Cardiac muscle cell (in vitro differentiated cells and primary cell): ENCODE measurements around the gene DICER1. TPM values are rescaled to one million over a fixed set of nuclear protein-coding genes. Genes with fewer than 3 reads are reported as not detected.

Experiments used
- DNase-seq, 2 donors: peaks; one replicate each; pipeline versions ENCODE4 v3.0.0 to v3.0.0-alpha.2; 2010 to 2017; ENCODE audit warnings: low read depth in 1 of 2, low spot score in 1 of 2
- H3K27ac ChIP-seq: fragments of 200-600 bp; sonication (generic); 2 replicates; pipeline ENCODE4 v1.5.1; 2016
- H3K27me3 ChIP-seq: fragments of 200-600 bp; sonication (generic); 2 replicates; pipeline ENCODE4 v1.6.0; 2016; ENCODE audit warnings: control low read depth
- H3K36me3 ChIP-seq: fragments of 200-600 bp; sonication (generic); 2 replicates; pipeline ENCODE4 v1.5.1; 2016; ENCODE audit warnings: control low read depth
- H3K4me1 ChIP-seq: fragments of 200-600 bp; sonication (generic); 2 replicates; pipeline ENCODE4 v1.8.1; 2017; ENCODE audit warnings: low read depth, mild to moderate bottlenecking, mixed run types
- H3K4me3 ChIP-seq: fragments of 200-600 bp; sonication (generic); 2 replicates; pipeline ENCODE4 v1.5.1; 2016; ENCODE audit warnings: mild to moderate bottlenecking
- H3K9me3 ChIP-seq: fragments of 200-600 bp; sonication (generic); 2 replicates; pipeline ENCODE4 v1.5.1; 2017; ENCODE audit warnings: low read depth, mild to moderate bottlenecking, control low read depth
- polyA plus RNA-seq: library from polyadenylated mRNA; unstranded; fragments of >200 nt; fragmentation: Nextera tagmentation; extraction: Ambion mirVana; gene quantifications from 2 replicates; pipeline ENCODE4 v1.2.1, GENCODE V29; 2016
- total RNA-seq: library from RNA; depleted of rRNA; stranded (reverse); fragments of >200 nt; gene quantifications from 2 replicates; pipeline ENCODE4 v1.2.3, GENCODE V29; 2016
- TF ChIP-seq, protein P1 (sequence below): IDR thresholded peaks from 2 replicates; pipeline ENCODE4 v1.5.1; 2012; ENCODE audit warnings: low read depth, mild to moderate bottlenecking, low read length

Gene DICER1
- total and polyA plus RNA-seq, 2 experiments from 2014 or later = 14.6 to 69.8 TPM

DNA sequence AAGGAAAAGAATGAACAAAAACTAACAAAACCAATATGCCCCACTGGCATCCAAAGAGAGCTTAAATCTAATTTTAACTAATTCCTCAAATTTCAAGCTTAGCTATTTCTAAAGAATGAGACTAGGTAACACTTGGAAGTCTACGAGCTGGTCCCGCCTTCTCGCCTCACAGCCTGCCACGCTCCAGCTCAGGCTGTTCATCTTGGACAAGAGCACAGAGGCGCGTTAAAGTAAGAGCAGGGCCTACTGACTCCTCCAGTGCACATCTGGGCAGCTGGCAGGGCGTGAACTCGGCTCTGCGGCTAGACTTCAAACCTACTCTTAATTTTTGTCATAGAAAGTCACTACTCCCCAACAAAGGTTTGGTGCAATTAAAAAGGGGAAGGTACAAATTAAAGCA, 64.6 kb downstream of the DICER1 start:
- Histone ChIP-seq H3K27ac (no peak overlapping the region), H3K27me3 (no peaks in the 10 kb centered on the region), H3K4me3 (no peak overlapping the region), H3K4me1 (peaks cover 14% of the 10 kb centered on the region), H3K9me3 (no peaks in the 10 kb centered on the region), H3K36me3 (peaks cover 36% of the 10 kb centered on the region)
- no peak for DNase-seq
- TF ChIP-seq, protein P1, sequence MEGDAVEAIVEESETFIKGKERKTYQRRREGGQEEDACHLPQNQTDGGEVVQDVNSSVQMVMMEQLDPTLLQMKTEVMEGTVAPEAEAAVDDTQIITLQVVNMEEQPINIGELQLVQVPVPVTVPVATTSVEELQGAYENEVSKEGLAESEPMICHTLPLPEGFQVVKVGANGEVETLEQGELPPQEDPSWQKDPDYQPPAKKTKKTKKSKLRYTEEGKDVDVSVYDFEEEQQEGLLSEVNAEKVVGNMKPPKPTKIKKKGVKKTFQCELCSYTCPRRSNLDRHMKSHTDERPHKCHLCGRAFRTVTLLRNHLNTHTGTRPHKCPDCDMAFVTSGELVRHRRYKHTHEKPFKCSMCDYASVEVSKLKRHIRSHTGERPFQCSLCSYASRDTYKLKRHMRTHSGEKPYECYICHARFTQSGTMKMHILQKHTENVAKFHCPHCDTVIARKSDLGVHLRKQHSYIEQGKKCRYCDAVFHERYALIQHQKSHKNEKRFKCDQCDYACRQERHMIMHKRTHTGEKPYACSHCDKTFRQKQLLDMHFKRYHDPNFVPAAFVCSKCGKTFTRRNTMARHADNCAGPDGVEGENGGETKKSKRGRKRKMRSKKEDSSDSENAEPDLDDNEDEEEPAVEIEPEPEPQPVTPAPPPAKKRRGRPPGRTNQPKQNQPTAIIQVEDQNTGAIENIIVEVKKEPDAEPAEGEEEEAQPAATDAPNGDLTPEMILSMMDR = no peak

DNA sequence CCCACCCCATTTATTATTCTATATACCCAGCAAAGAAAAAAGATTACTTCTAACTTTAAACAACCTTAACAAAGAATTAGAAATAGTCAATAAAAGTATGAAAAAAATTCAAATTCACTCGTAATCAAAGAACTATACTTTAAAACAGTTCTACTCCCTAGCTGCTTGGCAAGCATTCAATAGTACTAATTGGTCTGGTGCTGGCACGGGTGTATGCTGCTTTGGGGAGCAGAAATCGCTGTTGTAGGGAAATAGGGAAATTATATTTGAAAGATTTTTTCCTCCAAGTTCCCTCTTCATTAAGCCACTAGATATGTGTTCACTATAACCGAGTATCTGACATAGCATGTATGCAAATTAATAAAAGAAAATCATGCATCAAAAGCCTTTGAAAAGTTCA, 65.7 kb downstream of the DICER1 start:
- H3K27ac ChIP-seq = no peak overlapping the region
- H3K4me1 ChIP-seq = peaks cover 14% of the 10 kb centered on the region
- TF ChIP-seq, protein P1 = no peak
- peaks cover 40% of the 10 kb centered on the region for H3K36me3 ChIP-seq
- H3K4me3 ChIP-seq = no peak overlapping the region
- no peaks in the 10 kb centered on the region for H3K9me3 ChIP-seq
- DNase-seq = no peak
- no peaks in the 10 kb centered on the region for H3K27me3 ChIP-seq

DNA sequence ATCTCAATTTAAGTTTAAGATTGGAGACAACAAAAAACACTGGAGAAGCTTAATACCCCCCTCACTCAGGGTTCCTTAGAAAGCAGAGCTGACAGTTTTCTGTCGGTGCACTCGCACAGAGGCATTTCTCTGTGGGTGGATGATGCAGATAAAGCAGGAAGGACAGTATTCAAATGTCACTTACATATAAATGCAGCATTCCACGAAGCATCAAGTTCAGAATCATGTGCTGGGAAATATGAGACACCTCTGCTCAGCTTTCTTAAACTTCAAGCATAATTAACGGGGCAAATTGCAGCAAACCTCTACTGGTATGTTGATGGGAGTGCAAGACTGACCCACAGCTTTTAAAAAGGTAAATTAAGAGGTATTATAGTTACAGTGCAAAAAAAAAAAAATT, 68.7 kb downstream of the DICER1 start:
- Histone ChIP-seq H3K27me3 (no peaks in the 10 kb centered on the region), H3K9me3 (no peaks in the 10 kb centered on the region), H3K27ac (no peak overlapping the region), H3K36me3 (peaks cover 37% of the 10 kb centered on the region), H3K4me1 (no peaks in the 10 kb centered on the region), H3K4me3 (no peak overlapping the region)
- TF ChIP-seq, protein P1 = no peak
- DNase-seq = no peak

DNA sequence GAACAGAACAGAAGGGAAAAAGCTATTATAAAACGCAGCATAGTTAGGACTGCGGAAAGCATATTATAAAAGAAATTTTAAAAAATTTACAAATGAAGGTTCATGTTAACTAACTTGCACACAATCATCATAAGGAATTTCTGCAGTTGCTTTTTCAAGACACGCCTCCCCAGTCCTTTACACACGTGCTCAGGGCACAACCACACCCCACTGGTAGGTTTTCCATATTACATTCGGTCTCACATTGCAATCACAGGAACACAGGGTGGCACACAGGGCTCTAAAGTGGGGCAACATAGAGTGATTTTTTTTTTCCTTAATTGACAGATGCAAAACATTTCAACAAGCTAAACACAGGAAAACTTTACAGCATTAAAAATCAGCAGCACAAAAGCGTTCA, 69.7 kb downstream of the DICER1 start:
- Histone ChIP-seq H3K27ac (no peak overlapping the region), H3K36me3 (peaks cover 32% of the 10 kb centered on the region), H3K4me3 (no peak overlapping the region), H3K4me1 (no peaks in the 10 kb centered on the region), H3K27me3 (no peaks in the 10 kb centered on the region), H3K9me3 (no peaks in the 10 kb centered on the region)
- TF ChIP-seq, protein P1 = no peak
- DNase-seq = no peak

DNA sequence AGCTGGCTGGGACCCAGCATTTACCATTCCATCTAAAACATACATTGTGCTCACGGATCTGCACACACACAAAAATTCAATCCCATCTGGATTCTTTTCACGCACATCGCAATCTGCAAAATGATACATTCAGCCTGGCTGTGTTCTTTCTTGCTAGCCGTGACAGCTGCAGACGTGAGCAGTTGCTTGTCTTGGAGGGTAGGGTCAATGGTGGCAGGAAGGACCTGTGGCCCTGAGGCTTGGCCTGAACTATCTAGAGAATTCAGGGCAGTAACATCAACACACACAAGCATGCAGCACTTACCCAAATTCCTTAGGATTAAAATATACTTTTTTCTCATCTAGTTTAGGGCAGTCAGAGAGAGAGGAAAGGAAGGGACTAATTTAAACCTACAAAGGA, 72.0 kb downstream of the DICER1 start:
- no peaks in the 10 kb centered on the region for H3K27me3 ChIP-seq
- no peak overlapping the region for H3K4me3 ChIP-seq
- TF ChIP-seq, protein P1 = no peak
- peaks cover 20% of the 10 kb centered on the region for H3K36me3 ChIP-seq
- no peaks in the 10 kb centered on the region for H3K9me3 ChIP-seq
- DNase-seq = no peak
- no peaks in the 10 kb centered on the region for H3K4me1 ChIP-seq
- no peak overlapping the region for H3K27ac ChIP-seq

DNA sequence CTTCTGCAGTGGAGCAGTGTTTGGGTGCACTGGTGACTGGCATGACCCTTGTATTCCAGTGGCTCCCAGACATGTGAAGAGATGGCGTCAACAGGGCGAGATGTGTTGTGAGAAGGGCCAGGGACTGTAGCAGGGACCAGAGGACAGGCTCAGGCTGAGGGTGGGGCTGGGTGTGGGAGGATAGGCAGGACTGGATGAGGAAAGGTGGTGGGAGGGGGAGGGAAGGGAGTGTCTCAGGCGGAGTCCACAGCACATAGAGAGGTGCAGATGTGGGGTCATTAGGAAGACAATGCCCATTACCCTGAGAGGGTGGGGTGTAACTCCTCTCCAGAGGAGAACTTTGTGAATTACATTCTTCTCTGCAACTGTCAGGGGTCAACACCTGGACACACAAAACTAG, 78.5 kb downstream of the DICER1 start:
- H3K27me3 ChIP-seq = no peaks in the 10 kb centered on the region
- no peaks in the 10 kb centered on the region for H3K36me3 ChIP-seq
- TF ChIP-seq, protein P1 = no peak
- H3K4me3 ChIP-seq = no peak overlapping the region
- H3K9me3 ChIP-seq = no peaks in the 10 kb centered on the region
- DNase-seq = peak in 1 of 2 donors; percentile 17
- H3K4me1 ChIP-seq = no peaks in the 10 kb centered on the region
- no peak overlapping the region for H3K27ac ChIP-seq
